ENCODE measurements around the gene FCHSD1. TPM values are rescaled to one million over a fixed set of nuclear protein-coding genes. Genes with fewer than 3 reads are reported as not detected.

The FCHSD1 gene
- total RNA-seq, 2 experiments from 2014 or later: 31.9 to 55.3 TPM

DNA sequence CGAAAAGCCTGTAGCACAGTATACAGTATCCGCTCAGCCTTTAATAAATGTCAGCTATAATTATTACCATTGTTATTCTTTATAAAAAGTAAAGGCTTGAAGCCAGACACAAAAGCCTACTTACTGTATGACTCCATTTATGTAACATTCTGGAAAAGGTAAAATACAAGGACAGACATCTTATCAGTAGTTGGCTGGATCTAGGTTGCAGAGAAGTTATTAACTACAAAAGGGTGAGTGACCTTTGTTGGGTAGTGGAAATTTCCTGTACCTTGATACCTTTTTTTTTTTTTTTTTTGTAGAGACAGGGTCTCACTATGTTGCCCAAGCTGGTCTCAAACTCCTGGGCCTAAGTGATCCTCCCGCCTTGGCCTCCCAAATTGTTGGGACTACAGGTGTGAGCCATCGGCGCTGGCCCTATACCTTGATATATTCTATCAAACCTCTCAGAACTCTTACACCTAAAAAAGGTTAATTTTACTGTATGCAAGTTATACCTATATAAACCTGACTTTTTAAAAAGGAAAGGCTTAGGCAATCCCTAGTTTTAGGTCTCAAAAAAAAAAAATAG is 20.6 kb downstream of the FCHSD1 start:
- Histone ChIP-seq H3K9me2 (ENCODE audit: insufficient read depth, low read length) (no peaks in the 10 kb centered on the region), H3K4me1 (ENCODE audit: insufficient read depth, low read length, poor library complexity, severe bottlenecking) (peaks cover 20% of the 10 kb centered on the region), H3K36me3 (ENCODE audit: insufficient read depth, low read length) (peaks cover 81% of the 10 kb centered on the region), H3K4me3 (ENCODE audit: low read depth, low read length, poor library complexity, severe bottlenecking) (no peak overlapping the region), H3K4me2 (ENCODE audit: low read length) (no peak overlapping the region), H3K27ac (ENCODE audit: low read depth, low read length, poor library complexity, severe bottlenecking) (no peak overlapping the region), H2AFZ (ENCODE audit: low read length) (no peak overlapping the region), H3K9me3 (ENCODE audit: low read length) (no peaks in the 10 kb centered on the region), H3K79me2 (ENCODE audit: insufficient read depth, low read depth, low read length) (peaks cover 33% of the 10 kb centered on the region), H4K20me1 (ENCODE audit: insufficient read depth, low read length) (no peaks in the 10 kb centered on the region; the same call in 1 of the 2 replicates)
- no TSS peak for BruUV-seq (replicated peaks)
- intact Hi-C loops (cut with micrococcal nuclease; ENCODE audit: unreplicated experiment): no loop called here
- DNase-seq (ENCODE audit: low spot score): no peak
- no peak for TF ChIP-seq EZH2phosphoT487 (IDR thresholded peaks at IDR 0.05; ENCODE audit: borderline replicate concordance, low read depth, low read length)
- TF ChIP-seq, protein P1, sequence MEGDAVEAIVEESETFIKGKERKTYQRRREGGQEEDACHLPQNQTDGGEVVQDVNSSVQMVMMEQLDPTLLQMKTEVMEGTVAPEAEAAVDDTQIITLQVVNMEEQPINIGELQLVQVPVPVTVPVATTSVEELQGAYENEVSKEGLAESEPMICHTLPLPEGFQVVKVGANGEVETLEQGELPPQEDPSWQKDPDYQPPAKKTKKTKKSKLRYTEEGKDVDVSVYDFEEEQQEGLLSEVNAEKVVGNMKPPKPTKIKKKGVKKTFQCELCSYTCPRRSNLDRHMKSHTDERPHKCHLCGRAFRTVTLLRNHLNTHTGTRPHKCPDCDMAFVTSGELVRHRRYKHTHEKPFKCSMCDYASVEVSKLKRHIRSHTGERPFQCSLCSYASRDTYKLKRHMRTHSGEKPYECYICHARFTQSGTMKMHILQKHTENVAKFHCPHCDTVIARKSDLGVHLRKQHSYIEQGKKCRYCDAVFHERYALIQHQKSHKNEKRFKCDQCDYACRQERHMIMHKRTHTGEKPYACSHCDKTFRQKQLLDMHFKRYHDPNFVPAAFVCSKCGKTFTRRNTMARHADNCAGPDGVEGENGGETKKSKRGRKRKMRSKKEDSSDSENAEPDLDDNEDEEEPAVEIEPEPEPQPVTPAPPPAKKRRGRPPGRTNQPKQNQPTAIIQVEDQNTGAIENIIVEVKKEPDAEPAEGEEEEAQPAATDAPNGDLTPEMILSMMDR (conservative IDR thresholded peaks at IDR 0.05; ENCODE audit: low read length): no peak
- CTCF ChIA-PET (ENCODE audit: unreplicated experiment): interaction anchor here (1.3 kb wide), 1 partner anchor 11 kb away, joined by 3 read pairs; no protein-coding TSS in a partner anchor
- POLR2A ChIA-PET: interaction anchor here (0.6 to 8.6 kb wide), 6 partner anchors 8 to 215 kb away, joined by 3 to 101 read pairs (median 4); partner anchors contain the start of gene DIAPH1

DNA sequence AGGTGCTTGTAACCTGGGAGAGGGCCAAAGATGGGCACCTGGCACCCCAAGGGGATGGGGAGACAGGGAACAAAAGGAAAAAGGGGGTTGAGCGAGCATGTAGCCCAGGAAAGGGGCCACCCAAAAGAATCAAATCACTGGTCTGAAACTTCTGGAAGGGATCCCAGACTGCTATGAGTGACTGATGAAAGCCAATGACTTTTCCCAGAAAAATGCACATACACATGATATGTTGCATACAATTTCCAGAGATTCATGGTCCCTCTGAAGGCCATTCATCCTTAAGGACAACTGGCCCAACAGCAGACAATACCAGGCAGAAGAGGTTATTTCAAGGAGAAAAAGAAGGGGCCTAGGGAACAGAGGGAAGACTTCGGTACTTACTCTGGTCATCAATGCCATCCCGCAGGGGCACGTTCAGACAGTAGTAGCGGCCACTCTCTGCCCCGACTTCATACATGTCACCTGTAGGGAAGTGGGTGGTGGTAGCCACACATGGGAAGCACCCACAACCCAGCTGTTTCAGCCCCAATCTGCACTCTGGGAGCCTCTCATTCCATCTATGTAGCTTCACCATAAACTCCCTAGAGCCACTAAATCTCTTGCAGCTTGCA is 22.9 kb downstream of the FCHSD1 start:
- DNase-seq (ENCODE audit: low spot score): no peak
- Histone ChIP-seq H3K4me3 (ENCODE audit: low read depth, low read length, poor library complexity, severe bottlenecking) (no peak overlapping the region), H3K9me3 (ENCODE audit: low read length) (no peaks in the 10 kb centered on the region), H3K4me1 (ENCODE audit: insufficient read depth, low read length, poor library complexity, severe bottlenecking) (peaks cover 8% of the 10 kb centered on the region), H3K36me3 (ENCODE audit: insufficient read depth, low read length) (peaks cover 93% of the 10 kb centered on the region), H3K9me2 (ENCODE audit: insufficient read depth, low read length) (no peaks in the 10 kb centered on the region), H3K4me2 (ENCODE audit: low read length) (no peak overlapping the region), H3K79me2 (ENCODE audit: insufficient read depth, low read depth, low read length) (peaks cover 12% of the 10 kb centered on the region; the same call in 1 of the 2 replicates), H4K20me1 (ENCODE audit: insufficient read depth, low read length) (no peaks in the 10 kb centered on the region; the same call in 1 of the 2 replicates), H2AFZ (ENCODE audit: low read length) (no peak overlapping the region), H3K27ac (ENCODE audit: low read depth, low read length, poor library complexity, severe bottlenecking) (no peak overlapping the region)
- POLR2A ChIA-PET: interaction anchor here (1.7 kb wide), 1 partner anchor 8 kb away, joined by 10 read pairs; the partner anchor contains the start of genes HDAC3 and RELL2
- intact Hi-C loops (cut with micrococcal nuclease; ENCODE audit: unreplicated experiment): no loop called here
- no TSS peak for BruUV-seq (replicated peaks)
- TF ChIP-seq, protein P1 (conservative IDR thresholded peaks at IDR 0.05; ENCODE audit: low read length): no peak
- no peak for TF ChIP-seq EZH2phosphoT487 (IDR thresholded peaks at IDR 0.05; ENCODE audit: borderline replicate concordance, low read depth, low read length)
- CTCF ChIA-PET (ENCODE audit: unreplicated experiment): no interaction called here

DNA sequence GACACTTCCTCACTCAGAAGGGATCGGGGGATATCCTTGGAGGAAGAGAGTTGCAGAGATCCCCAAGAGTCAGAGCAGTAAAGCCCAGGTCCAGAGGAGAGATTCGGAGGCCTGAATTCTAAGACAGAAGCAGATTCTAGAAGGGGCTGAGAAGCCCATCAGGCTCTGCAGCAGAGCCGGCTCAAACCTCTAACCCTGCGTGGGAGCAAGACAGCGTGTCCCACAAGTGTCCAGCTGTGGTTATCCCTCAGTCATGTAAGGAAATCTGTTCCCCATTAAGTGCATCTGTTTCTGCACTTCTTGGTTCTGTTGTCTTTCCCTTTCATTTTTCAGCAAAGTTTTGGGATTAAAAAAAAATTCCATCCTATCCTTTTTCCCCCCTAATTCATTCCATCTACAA is 27.6 kb downstream of the FCHSD1 start:
- ChIA-PET POLR2A (interaction anchor here (1.1 to 8.3 kb wide), 4 partner anchors 11 to 31 kb away, joined by 4 to 101 read pairs (median 8); partner anchors contain the start of genes HDAC3 and RELL2), CTCF (ENCODE audit: unreplicated experiment) (no interaction called here)
- Histone ChIP-seq H4K20me1 (ENCODE audit: insufficient read depth, low read length) (no peaks in the 10 kb centered on the region), H2AFZ (ENCODE audit: low read length) (no peak overlapping the region), H3K4me1 (ENCODE audit: insufficient read depth, low read length, poor library complexity, severe bottlenecking) (peaks cover 23% of the 10 kb centered on the region), H3K4me3 (ENCODE audit: low read depth, low read length, poor library complexity, severe bottlenecking) (peak overlapping the region; percentile 31), H3K27ac (ENCODE audit: low read depth, low read length, poor library complexity, severe bottlenecking) (peak overlapping the region; percentile 71), H3K36me3 (ENCODE audit: insufficient read depth, low read length) (peaks cover 88% of the 10 kb centered on the region), H3K9me3 (ENCODE audit: low read length) (no peaks in the 10 kb centered on the region), H3K79me2 (ENCODE audit: insufficient read depth, low read depth, low read length) (no peaks in the 10 kb centered on the region), H3K9me2 (ENCODE audit: insufficient read depth, low read length) (no peaks in the 10 kb centered on the region), H3K4me2 (ENCODE audit: low read length) (peak overlapping the region; percentile 68)
- no TSS peak for BruUV-seq (replicated peaks)
- DNase-seq (ENCODE audit: low spot score): no peak
- TF ChIP-seq EZH2phosphoT487 (IDR thresholded peaks at IDR 0.05; ENCODE audit: borderline replicate concordance, low read depth, low read length): no peak
- TF ChIP-seq, protein P1 (conservative IDR thresholded peaks at IDR 0.05; ENCODE audit: low read length): no peak
- intact Hi-C loops (cut with micrococcal nuclease; ENCODE audit: unreplicated experiment): no loop called here

Measured in OCI-LY7 (cell line).